ENCODE data around the gene LDB1.

GRCh38 chr10:102090772-102091171 is 29.4 kb downstream of the LDB1 start:
- TF ChIP-seq EZH2 (IDR thresholded peaks at IDR 0.05) (no peak), CTCF (IDR thresholded peaks at IDR 0.05) (no peak)
